Neural cell (in vitro differentiated cells): ENCODE measurements around the gene CTAGE8.
"Not testable (repeated sequence)": the region's sequence is repeated elsewhere in the genome, so short reads cannot be mapped to it uniquely, and the experiment has no call there.

ENCODE experiments used
- CTCF ChIP-seq: fragments of 450-650 bp; IDR thresholded peaks from 2 replicates; pipeline ENCODE4 v1.5.1; 2014; ENCODE audit warnings: antibody characterized with exemption, mild to moderate bottlenecking, moderate library complexity; ENCODE audit not compliant: poor library complexity, severe bottlenecking
- EZH2 ChIP-seq: fragments of 200-600, 300-800 bp; shearing (Covaris generic), sonication (generic); IDR thresholded peaks from 2 replicates; pipeline ENCODE4 v1.6.1; 2014; ENCODE audit warnings: antibody characterized with exemption, low read length, borderline replicate concordance, mild to moderate bottlenecking; ENCODE audit not compliant: insufficient read depth, poor library complexity, severe bottlenecking
- MXI1 ChIP-seq: fragments of 450-650 bp; conservative IDR thresholded peaks from 2 replicates; pipeline ENCODE4 v1.6.1; 2014; ENCODE audit warnings: antibody characterized with exemption, mild to moderate bottlenecking; ENCODE audit not compliant: poor library complexity, severe bottlenecking
- POLR2AphosphoS5 ChIP-seq: IDR thresholded peaks from 2 replicates; pipeline ENCODE4 v1.6.1; 2012
- RAD21 ChIP-seq: fragments of 450-650 bp; conservative IDR thresholded peaks from 2 replicates; pipeline ENCODE4 v1.6.1; 2014; ENCODE audit warnings: antibody characterized with exemption, mild to moderate bottlenecking, moderate library complexity
- SMC3 ChIP-seq: fragments of 450-650 bp; conservative IDR thresholded peaks from 2 replicates; pipeline ENCODE4 v1.6.1; 2014; ENCODE audit warnings: antibody characterized with exemption, mild to moderate bottlenecking, moderate library complexity; ENCODE audit not compliant: poor library complexity
- TF ChIP-seq, protein P1 (sequence below): IDR thresholded peaks from 2 replicates; pipeline ENCODE4 v1.6.1; 2012; ENCODE audit warnings: borderline replicate concordance

- not testable (repeated sequence) for TF ChIP-seq CTCF, EZH2, POLR2AphosphoS5, RAD21, SMC3, MXI1
- TF ChIP-seq, protein P1, sequence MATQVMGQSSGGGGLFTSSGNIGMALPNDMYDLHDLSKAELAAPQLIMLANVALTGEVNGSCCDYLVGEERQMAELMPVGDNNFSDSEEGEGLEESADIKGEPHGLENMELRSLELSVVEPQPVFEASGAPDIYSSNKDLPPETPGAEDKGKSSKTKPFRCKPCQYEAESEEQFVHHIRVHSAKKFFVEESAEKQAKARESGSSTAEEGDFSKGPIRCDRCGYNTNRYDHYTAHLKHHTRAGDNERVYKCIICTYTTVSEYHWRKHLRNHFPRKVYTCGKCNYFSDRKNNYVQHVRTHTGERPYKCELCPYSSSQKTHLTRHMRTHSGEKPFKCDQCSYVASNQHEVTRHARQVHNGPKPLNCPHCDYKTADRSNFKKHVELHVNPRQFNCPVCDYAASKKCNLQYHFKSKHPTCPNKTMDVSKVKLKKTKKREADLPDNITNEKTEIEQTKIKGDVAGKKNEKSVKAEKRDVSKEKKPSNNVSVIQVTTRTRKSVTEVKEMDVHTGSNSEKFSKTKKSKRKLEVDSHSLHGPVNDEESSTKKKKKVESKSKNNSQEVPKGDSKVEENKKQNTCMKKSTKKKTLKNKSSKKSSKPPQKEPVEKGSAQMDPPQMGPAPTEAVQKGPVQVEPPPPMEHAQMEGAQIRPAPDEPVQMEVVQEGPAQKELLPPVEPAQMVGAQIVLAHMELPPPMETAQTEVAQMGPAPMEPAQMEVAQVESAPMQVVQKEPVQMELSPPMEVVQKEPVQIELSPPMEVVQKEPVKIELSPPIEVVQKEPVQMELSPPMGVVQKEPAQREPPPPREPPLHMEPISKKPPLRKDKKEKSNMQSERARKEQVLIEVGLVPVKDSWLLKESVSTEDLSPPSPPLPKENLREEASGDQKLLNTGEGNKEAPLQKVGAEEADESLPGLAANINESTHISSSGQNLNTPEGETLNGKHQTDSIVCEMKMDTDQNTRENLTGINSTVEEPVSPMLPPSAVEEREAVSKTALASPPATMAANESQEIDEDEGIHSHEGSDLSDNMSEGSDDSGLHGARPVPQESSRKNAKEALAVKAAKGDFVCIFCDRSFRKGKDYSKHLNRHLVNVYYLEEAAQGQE: not testable (repeated sequence)
Measured at GRCh38 chr7:144217200-144217599, 51.9 kb downstream of the CTAGE8 start.
